Thymus (tissue), 14 donors: ENCODE measurements around the gene CDX1. TPM values are rescaled to one million over a fixed set of nuclear protein-coding genes. Genes with fewer than 3 reads are reported as not detected.
A peak's percentile ranks its signal among the peaks of the same experiment; 100 is the strongest.

Experiments
- DNase-seq, 9 donors: peaks; one replicate each; pipeline ENCODE4 v3.0.0-alpha.2; 2013; ENCODE audit warnings: low spot score in 9 of 9, low read depth in 6 of 9, missing footprints in 1 of 9
- H3K27ac ChIP-seq, 2 donors: one replicate each; pipeline ENCODE4 v1.5.1; 2013; ENCODE audit warnings: control low read depth in 1 of 2, low read depth in 1 of 2, low read length in 1 of 2, mild to moderate bottlenecking in 1 of 2, moderate library complexity in 1 of 2
- H3K27me3 ChIP-seq, 2 donors: one replicate each; pipeline ENCODE4 v1.5.1; 2013; ENCODE audit warnings: low read length in 1 of 2; ENCODE audit not compliant: control insufficient read depth in 2 of 2, insufficient read depth in 1 of 2
- H3K36me3 ChIP-seq, 2 donors: one replicate each; pipeline ENCODE4 v1.5.1; 2013; ENCODE audit warnings: low read length in 1 of 2, mild to moderate bottlenecking in 1 of 2, moderate library complexity in 1 of 2; ENCODE audit not compliant: control insufficient read depth in 2 of 2, insufficient read depth in 2 of 2
- H3K4me1 ChIP-seq, 2 donors: one replicate each; pipeline ENCODE4 v1.5.1; 2013; ENCODE audit warnings: low read length in 2 of 2; ENCODE audit not compliant: control insufficient read depth in 2 of 2, insufficient read depth in 2 of 2
- H3K4me3 ChIP-seq, 2 donors: one replicate each; pipeline ENCODE4 v1.5.1; 2013; ENCODE audit warnings: low read length in 2 of 2, control low read depth in 1 of 2, mild to moderate bottlenecking in 1 of 2
- H3K9me3 ChIP-seq, 2 donors: one replicate each; pipeline ENCODE4 v1.5.1; 2013; ENCODE audit warnings: low read length in 1 of 2, mild to moderate bottlenecking in 1 of 2; ENCODE audit not compliant: control insufficient read depth in 2 of 2, insufficient read depth in 1 of 2
- whole genome bisulfite sequencing: extraction: QIAGEN DNeasy Blood & Tissue Kit; methylation state at CpG from one replicate; pipeline ENCODE4 v1.1.7; 2013; 5-methylcytosine and 5-hydroxymethylcytosine counted together
- long read RNA-seq, 10 donors: transcript quantifications; one replicate each; lab custom pipeline, GENCODE V29; 2026
- polyA plus RNA-seq: library from polyadenylated mRNA; stranded (reverse); fragments of 200-250 nt; gene quantifications from one replicate; pipeline ENCODE4 v1.2.3, GENCODE V29; 2013
- total RNA-seq: library from RNA; stranded (reverse); fragments of 120-200 nt; gene quantifications from one replicate; pipeline ENCODE4 v1.2.4, GENCODE V29; 2013
- donor health status: healthy.

CDX1 gene
- total RNA-seq, result 0.85 TPM
- 1.3 TPM for polyA plus RNA-seq
- long read RNA-seq, donor 1, result 0 reads
- long read RNA-seq, donor 2, result 0 reads
- long read RNA-seq, donor 3, result 0 reads
- long read RNA-seq, donor 4, partial matches to known transcripts, result 0 of 2 reads
- long read RNA-seq, donor 4, other reads (novel, unspliced or antisense), result 0 of 2 reads
- long read RNA-seq, donor 5, result 0 reads
- long read RNA-seq, donor 6, result 0 reads
- long read RNA-seq, donor 7, result 0 reads
- long read RNA-seq, donor 8, result 0 reads
- long read RNA-seq, donor 9, result 0 reads
- long read RNA-seq, donor 10, result 0 reads

GRCh38 chr5:150166650-150167511 is at the start of gene CDX1:
CDX1 (plus strand) TSS chr5:150166778; CDS start chr5:150166877, 99 bp downstream.
- peaks cover 28 to 70% of the 10 kb centered on the region in 2 donors for H3K27me3 ChIP-seq
- no peaks in the 10 kb centered on the region for H3K9me3 ChIP-seq
- H3K27ac ChIP-seq, result no peak within 1 kb of the TSS
- no peak for DNase-seq
- H3K4me1 ChIP-seq, result peaks cover 0 to 10% of the 10 kb centered on the region in 2 donors
- 24% methylated on average over 93 of the region's 93 CpGs for WGBS
- no peak within 1 kb of the TSS for H3K4me3 ChIP-seq
- H3K36me3 ChIP-seq, result no peaks in the 10 kb centered on the region

GRCh38 chr5:150117945-150118560 is 48.5 kb upstream of the CDX1 start:
- H3K27ac ChIP-seq, result no peak overlapping the region
- H3K27me3 ChIP-seq, result no peaks in the 10 kb centered on the region
- WGBS, result 95% methylated on average over 9 of the region's 9 CpGs
- no peaks in the 10 kb centered on the region for H3K36me3 ChIP-seq
- no peaks in the 10 kb centered on the region for H3K9me3 ChIP-seq
- no peak overlapping the region for H3K4me3 ChIP-seq
- DNase-seq, result no peak
- no peaks in the 10 kb centered on the region for H3K4me1 ChIP-seq

GRCh38 chr5:150118561-150119229 is 47.9 kb upstream of the CDX1 start:
- WGBS, result 87% methylated on average over 11 of the region's 11 CpGs
- H3K27me3 ChIP-seq, result no peaks in the 10 kb centered on the region
- H3K9me3 ChIP-seq, result no peaks in the 10 kb centered on the region
- no peaks in the 10 kb centered on the region for H3K4me1 ChIP-seq
- DNase-seq, result no peak
- no peak overlapping the region for H3K27ac ChIP-seq
- no peak overlapping the region for H3K4me3 ChIP-seq
- H3K36me3 ChIP-seq, result no peaks in the 10 kb centered on the region

- 69% methylated on average over 10 of the region's 10 CpGs for WGBS
- Histone ChIP-seq H3K27ac (no peak overlapping the region), H3K36me3 (no peaks in the 10 kb centered on the region), H3K27me3 (no peaks in the 10 kb centered on the region), H3K4me3 (no peak overlapping the region), H3K4me1 (no peaks in the 10 kb centered on the region), H3K9me3 (no peaks in the 10 kb centered on the region)
- DNase-seq, result no peak
Measured at GRCh38 chr5:150119421-150120061, 47.0 kb upstream of the CDX1 start.

GRCh38 chr5:150120062-150120441 is 46.5 kb upstream of the CDX1 start:
- DNase-seq, result no peak
- H3K36me3 ChIP-seq, result no peaks in the 10 kb centered on the region
- H3K27me3 ChIP-seq, result no peaks in the 10 kb centered on the region
- H3K27ac ChIP-seq, result no peak overlapping the region
- no peaks in the 10 kb centered on the region for H3K4me1 ChIP-seq
- no peak overlapping the region for H3K4me3 ChIP-seq
- 97% methylated on average over 3 of the region's 3 CpGs for WGBS
- H3K9me3 ChIP-seq, result no peaks in the 10 kb centered on the region

GRCh38 chr5:150120617-150121447 is 45.7 kb upstream of the CDX1 start:
- Histone ChIP-seq H3K36me3 (no peaks in the 10 kb centered on the region), H3K27me3 (no peaks in the 10 kb centered on the region), H3K4me3 (no peak overlapping the region), H3K27ac (no peak overlapping the region), H3K4me1 (no peaks in the 10 kb centered on the region), H3K9me3 (no peaks in the 10 kb centered on the region)
- no peak for DNase-seq
- WGBS, result 90% methylated on average over 19 of the region's 19 CpGs

- 97% methylated on average over 14 of the region's 14 CpGs for WGBS
- no peak for DNase-seq
- H3K4me3 ChIP-seq, result no peak overlapping the region
- no peaks in the 10 kb centered on the region for H3K4me1 ChIP-seq
- no peak overlapping the region for H3K27ac ChIP-seq
- H3K27me3 ChIP-seq, result no peaks in the 10 kb centered on the region
- no peaks in the 10 kb centered on the region for H3K9me3 ChIP-seq
- H3K36me3 ChIP-seq, result no peaks in the 10 kb centered on the region
Measured at GRCh38 chr5:150121448-150122157, 45.0 kb upstream of the CDX1 start.

GRCh38 chr5:150122158-150122510 is 44.4 kb upstream of the CDX1 start:
- H3K4me1 ChIP-seq, result no peaks in the 10 kb centered on the region
- H3K9me3 ChIP-seq, result no peaks in the 10 kb centered on the region
- no peak overlapping the region for H3K4me3 ChIP-seq
- no peaks in the 10 kb centered on the region for H3K36me3 ChIP-seq
- no peaks in the 10 kb centered on the region for H3K27me3 ChIP-seq
- WGBS, result 77% methylated on average over 5 of the region's 5 CpGs
- DNase-seq, result peak in 2 of 9 donors; percentile 15 to 20
- no peak overlapping the region for H3K27ac ChIP-seq
